Natural killer cell (primary cell): ENCODE results near the gene ABCD1. TPM values are rescaled to one million over a fixed set of nuclear protein-coding genes. Genes with fewer than 3 reads are reported as not detected.
"Not testable (repeated sequence)": the region's sequence is repeated elsewhere in the genome, so short reads cannot be mapped to it uniquely, and the experiment has no call there.

Experiments used
- ATAC-seq, 3 donors: fragments of 150-1000 bp in 2 of 3; fragments of 200-7000 bp in 1 of 3; cut with Tn5 transposase; 1 replicate in 1 of 3; 2 replicates in 2 of 3; pipeline ENCODE4 v1.10.0; 2021; ENCODE audit warnings: mild to moderate bottlenecking in 2 of 3, moderate library complexity in 2 of 3
- DNase-seq, 2 donors: peaks; one replicate each; pipeline versions ENCODE4 v3.0.0 to v3.0.0-alpha.2; 2013 to 2021; ENCODE audit warnings: mixed read lengths in 1 of 2
- H3K27ac ChIP-seq: one replicate; pipeline ENCODE4 v1.5.1; 2013; ENCODE audit warnings: mild to moderate bottlenecking, low read length
- H3K27me3 ChIP-seq: one replicate; pipeline ENCODE4 v1.6.1; 2013; ENCODE audit warnings: low read length; ENCODE audit not compliant: control insufficient read depth, insufficient read depth
- H3K36me3 ChIP-seq: one replicate; pipeline ENCODE4 v1.6.1; 2013; ENCODE audit warnings: low read length; ENCODE audit not compliant: control insufficient read depth, insufficient read depth
- H3K4me1 ChIP-seq: one replicate; pipeline ENCODE4 v1.6.1; 2013; ENCODE audit warnings: low read length; ENCODE audit not compliant: control insufficient read depth, insufficient read depth
- H3K4me3 ChIP-seq: one replicate; pipeline ENCODE4 v1.5.1; 2013; ENCODE audit warnings: low read length
- H3K9me3 ChIP-seq: one replicate; pipeline ENCODE4 v1.6.1; 2013; ENCODE audit warnings: low read length; ENCODE audit not compliant: control insufficient read depth, insufficient read depth
- H3K27ac Mint-ChIP-seq, 2 donors: one replicate each; pipeline ENCODE4 v1.8.0; 2022; ENCODE audit warnings: mild to moderate bottlenecking in 2 of 2, mixed read lengths in 2 of 2, moderate library complexity in 1 of 2
- H3K27me3 Mint-ChIP-seq, 2 donors: one replicate each; pipeline ENCODE4 v1.8.0; 2022; ENCODE audit warnings: low read depth in 2 of 2, mixed read lengths in 2 of 2
- H3K36me3 Mint-ChIP-seq: one replicate; pipeline ENCODE4 v1.8.0; 2022; ENCODE audit warnings: mixed read lengths
- H3K4me1 Mint-ChIP-seq, 2 donors: one replicate each; pipeline ENCODE4 v1.8.0; 2022; ENCODE audit warnings: mixed read lengths in 2 of 2
- H3K4me3 Mint-ChIP-seq: one replicate; pipeline ENCODE4 v1.8.0; 2022; ENCODE audit warnings: mild to moderate bottlenecking, moderate library complexity, mixed read lengths
- H3K9me3 Mint-ChIP-seq, 2 donors: one replicate each; pipeline ENCODE4 v1.8.0; 2022; ENCODE audit warnings: mixed read lengths in 2 of 2
- WGBS: methylation state at CpG from one replicate; pipeline ENCODE4 v1.1.7; 2013; ENCODE audit warnings: missing lambda C conversion rate; ENCODE audit not compliant: insufficient coverage; 5-methylcytosine and 5-hydroxymethylcytosine counted together
- intact Hi-C: fragments of 100-400 bp; cut with micrococcal nuclease; formaldehyde crosslinking; loops from one replicate; pipeline ENCODE4 v1.14.2; 2022
- total RNA-seq, 4 donors: library from RNA; stranded (reverse); fragments of 120-200 nt in 1 of 4; gene quantifications; one replicate each; pipeline versions ENCODE4 v1.2.3 to v1.2.4, GENCODE V29; 2013 to 2022
- TF ChIP-seq, protein P1 (sequence below): fragments of 200-600 bp; IDR thresholded peaks from one replicate; pipeline ENCODE4 v1.8.0; 2022; ENCODE audit warnings: antibody characterized with exemption

ABCD1 gene
- total RNA-seq, 3 donors from 2014 or later (not counting 1 experiment from before 2014, with no cell fraction given): 12.2 to 13.9 (median 13.8) TPM

DNA sequence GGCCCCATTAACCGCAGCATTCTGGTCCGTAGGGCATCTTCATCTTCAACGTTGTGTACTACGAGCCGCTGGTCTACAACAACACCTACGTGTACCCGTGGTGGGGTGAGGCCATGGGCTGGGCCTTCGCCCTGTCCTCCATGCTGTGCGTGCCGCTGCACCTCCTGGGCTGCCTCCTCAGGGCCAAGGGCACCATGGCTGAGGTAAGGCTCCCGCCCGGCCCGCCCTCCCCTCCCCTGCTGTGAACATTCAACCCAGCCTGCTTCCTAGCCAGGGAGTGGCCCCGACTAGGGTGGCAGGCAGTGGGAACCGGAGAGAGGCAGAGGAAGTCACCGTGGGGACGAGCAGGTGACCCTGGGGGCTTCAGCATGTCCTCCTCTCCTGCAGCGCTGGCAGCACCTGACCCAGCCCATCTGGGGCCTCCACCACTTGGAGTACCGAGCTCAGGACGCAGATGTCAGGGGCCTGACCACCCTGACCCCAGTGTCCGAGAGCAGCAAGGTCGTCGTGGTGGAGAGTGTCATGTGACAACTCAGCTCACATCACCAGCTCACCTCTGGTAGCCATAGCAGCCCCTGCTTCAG is 29.9 kb upstream of the ABCD1 start:
- H3K4me1 ChIP-seq: no peaks in the 10 kb centered on the region
- Mint-ChIP-seq H3K9me3 (no peaks in the 10 kb centered on the region), H3K27me3 (peaks cover 0 to 2% of the 10 kb centered on the region in 2 donors), H3K4me1 (no peaks in the 10 kb centered on the region), H3K4me3 (no peak overlapping the region), H3K36me3 (no peaks in the 10 kb centered on the region), H3K27ac (no peak overlapping the region)
- DNase-seq (no peak), ATAC-seq (no peak)
- H3K27me3 ChIP-seq: no peaks in the 10 kb centered on the region
- TF ChIP-seq, protein P1, sequence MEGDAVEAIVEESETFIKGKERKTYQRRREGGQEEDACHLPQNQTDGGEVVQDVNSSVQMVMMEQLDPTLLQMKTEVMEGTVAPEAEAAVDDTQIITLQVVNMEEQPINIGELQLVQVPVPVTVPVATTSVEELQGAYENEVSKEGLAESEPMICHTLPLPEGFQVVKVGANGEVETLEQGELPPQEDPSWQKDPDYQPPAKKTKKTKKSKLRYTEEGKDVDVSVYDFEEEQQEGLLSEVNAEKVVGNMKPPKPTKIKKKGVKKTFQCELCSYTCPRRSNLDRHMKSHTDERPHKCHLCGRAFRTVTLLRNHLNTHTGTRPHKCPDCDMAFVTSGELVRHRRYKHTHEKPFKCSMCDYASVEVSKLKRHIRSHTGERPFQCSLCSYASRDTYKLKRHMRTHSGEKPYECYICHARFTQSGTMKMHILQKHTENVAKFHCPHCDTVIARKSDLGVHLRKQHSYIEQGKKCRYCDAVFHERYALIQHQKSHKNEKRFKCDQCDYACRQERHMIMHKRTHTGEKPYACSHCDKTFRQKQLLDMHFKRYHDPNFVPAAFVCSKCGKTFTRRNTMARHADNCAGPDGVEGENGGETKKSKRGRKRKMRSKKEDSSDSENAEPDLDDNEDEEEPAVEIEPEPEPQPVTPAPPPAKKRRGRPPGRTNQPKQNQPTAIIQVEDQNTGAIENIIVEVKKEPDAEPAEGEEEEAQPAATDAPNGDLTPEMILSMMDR: no peak
- H3K9me3 ChIP-seq: no peaks in the 10 kb centered on the region
- intact Hi-C loops: no loop called here
- WGBS: 91% methylated on average over 18 of the region's 23 CpGs
- no peak overlapping the region for H3K27ac ChIP-seq
- no peak overlapping the region for H3K4me3 ChIP-seq
- H3K36me3 ChIP-seq: no peaks in the 10 kb centered on the region

DNA sequence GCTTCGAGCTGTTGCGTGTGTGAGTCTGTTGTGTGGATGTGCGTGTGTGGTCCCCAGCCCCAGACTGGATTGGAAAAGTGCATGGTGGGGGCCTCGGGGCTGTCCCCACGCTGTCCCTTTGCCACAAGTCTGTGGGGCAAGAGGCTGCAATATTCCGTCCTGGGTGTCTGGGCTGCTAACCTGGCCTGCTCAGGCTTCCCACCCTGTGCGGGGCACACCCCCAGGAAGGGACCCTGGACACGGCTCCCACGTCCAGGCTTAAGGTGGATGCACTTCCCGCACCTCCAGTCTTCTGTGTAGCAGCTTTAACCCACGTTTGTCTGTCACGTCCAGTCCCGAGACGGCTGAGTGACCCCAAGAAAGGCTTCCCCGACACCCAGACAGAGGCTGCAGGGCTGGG is 28.6 kb upstream of the ABCD1 start:
- H3K36me3 Mint-ChIP-seq: no peaks in the 10 kb centered on the region
- no peaks in the 10 kb centered on the region for H3K9me3 Mint-ChIP-seq
- H3K4me1 Mint-ChIP-seq: peaks cover 0 to 6% of the 10 kb centered on the region in 2 donors
- H3K27me3 Mint-ChIP-seq: no peaks in the 10 kb centered on the region
- intact Hi-C loops: no loop called here
- Histone ChIP-seq H3K4me1 (no peaks in the 10 kb centered on the region), H3K27me3 (no peaks in the 10 kb centered on the region), H3K27ac (no peak overlapping the region), H3K36me3 (peaks cover 6% of the 10 kb centered on the region), H3K4me3 (no peak overlapping the region), H3K9me3 (no peaks in the 10 kb centered on the region)
- 97% methylated on average over 12 of the region's 15 CpGs for WGBS
- no peak overlapping the region for H3K4me3 Mint-ChIP-seq
- TF ChIP-seq, protein P1: no peak
- no peak for DNase-seq
- H3K27ac Mint-ChIP-seq: no peak overlapping the region
- no peak for ATAC-seq

DNA sequence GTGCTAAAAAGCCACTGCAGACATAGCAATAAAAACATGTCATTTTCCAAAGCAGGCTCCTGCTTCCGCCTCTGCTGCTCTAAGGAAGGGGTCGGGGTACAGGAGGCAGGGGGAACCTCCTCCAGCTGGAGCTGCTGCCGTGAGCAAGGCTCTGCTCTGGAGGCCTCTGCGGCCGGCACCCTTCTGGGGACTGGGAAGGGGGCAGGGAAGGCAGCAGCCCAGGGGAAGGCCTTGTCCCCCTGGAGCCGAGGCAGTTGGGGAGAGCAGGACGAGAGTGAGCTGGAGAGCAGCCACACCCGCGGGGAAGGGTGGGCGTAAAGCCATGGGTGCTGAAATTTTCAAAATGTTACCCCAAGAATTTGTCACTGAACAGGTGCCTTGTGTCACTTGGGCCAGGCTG is 28.1 kb upstream of the ABCD1 start:
- H3K9me3 Mint-ChIP-seq, H3K36me3 ChIP-seq, H3K4me3 Mint-ChIP-seq, intact Hi-C loops, ATAC-seq, H3K4me1 Mint-ChIP-seq, H3K27ac ChIP-seq, H3K4me3 ChIP-seq, DNase-seq, H3K27me3 Mint-ChIP-seq, H3K9me3 ChIP-seq, H3K36me3 Mint-ChIP-seq, H3K4me1 ChIP-seq, H3K27ac Mint-ChIP-seq, H3K27me3 ChIP-seq: not testable (repeated sequence)
- WGBS: 96% methylated on average over 8 of the region's 10 CpGs

DNA sequence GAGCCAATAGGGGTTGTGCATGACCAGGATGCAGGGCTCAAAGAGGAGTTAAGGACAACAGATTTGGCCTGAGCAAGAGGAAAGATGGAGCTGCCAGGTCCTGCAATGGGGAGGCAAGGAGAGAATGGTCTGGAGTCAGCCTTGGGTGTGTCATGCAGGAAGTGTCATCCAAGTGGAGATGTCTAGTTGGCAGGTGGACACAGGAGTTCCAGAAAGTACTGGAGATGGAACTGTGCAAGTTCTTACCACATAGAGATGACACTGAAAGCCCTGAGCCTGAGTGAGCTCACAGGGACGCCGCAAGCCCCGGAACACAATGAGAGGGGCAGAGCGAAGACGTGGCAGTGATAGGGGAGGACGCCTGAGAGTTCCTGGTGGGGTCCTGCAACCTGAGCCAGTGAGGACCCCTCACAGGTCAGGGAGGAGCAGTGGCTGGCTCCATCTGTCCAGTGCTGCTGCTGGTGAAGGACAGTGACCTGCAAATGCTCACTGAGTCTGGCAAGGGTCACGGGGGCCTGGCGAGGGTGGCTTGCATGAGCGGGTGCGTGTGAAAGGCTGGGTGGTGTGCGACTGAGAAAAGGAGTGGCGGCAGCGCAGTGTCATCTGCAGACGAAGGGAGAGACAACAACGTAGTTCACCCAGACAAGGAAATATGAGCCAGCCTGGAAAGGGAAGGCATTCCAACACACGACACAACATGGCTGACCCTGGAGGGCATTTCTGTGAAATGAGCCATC is 27.5 kb upstream of the ABCD1 start:
- H3K4me1 ChIP-seq, H3K27me3 Mint-ChIP-seq, H3K4me3 ChIP-seq, ATAC-seq, H3K27ac ChIP-seq, H3K36me3 Mint-ChIP-seq, H3K4me1 Mint-ChIP-seq, H3K4me3 Mint-ChIP-seq, H3K9me3 ChIP-seq, H3K9me3 Mint-ChIP-seq, DNase-seq, H3K27ac Mint-ChIP-seq, H3K27me3 ChIP-seq, intact Hi-C loops: not testable (repeated sequence)
- H3K36me3 ChIP-seq: peaks cover 10% of the 10 kb centered on the region
- 96% methylated on average over 15 of the region's 16 CpGs for WGBS
